SK-N-SH (cell line): ENCODE results near the gene MCC. TPM values are rescaled to one million over a fixed set of nuclear protein-coding genes. Genes with fewer than 3 reads are reported as not detected.

Source experiments
- CTCF ChIA-PET: fragments of 300-600, 350-600 bp; formaldehyde crosslinking; extraction: SDS; loops from one replicate; lab custom pipeline; 2021; lab: Yijun Ruan, JAX
- POLR2A ChIA-PET: fragments of 350-600 bp; sonication (Branson Sonifier 250); formaldehyde crosslinking; extraction: SDS; loops from one replicate; lab custom pipeline; 2020; ENCODE audit warnings: antibody characterized with exemption, inconsistent platforms; lab: Yijun Ruan, JAX
- DNase-seq: peaks from one replicate; pipeline ENCODE4 v3.0.0; 2012
- H2AFZ ChIP-seq: fragments of 200-600 bp; sonication (generic); 2 replicates; pipeline ENCODE4 v1.8.1; 2016; ENCODE audit warnings: antibody characterized with exemption, mild to moderate bottlenecking, low read depth
- H3F3A ChIP-seq: fragments of 200-600 bp; sonication (generic); replicated peaks from 2 replicates; pipeline ENCODE3; 2016; ENCODE audit warnings: antibody characterized with exemption, mild to moderate bottlenecking; ENCODE audit not compliant: insufficient read depth
- H3K27ac ChIP-seq, 2 experiments: fragments of 200-500 bp in 1 of 2; fragments of 200-600 bp in 1 of 2; sonication (Bioruptor generic) in 1 of 2; sonication (generic), shearing (Covaris generic) in 1 of 2; 2 replicates each; pipeline versions ENCODE4 v1.5.1 to v1.6.1; 2014 to 2016; ENCODE audit warnings: low read depth in 2 of 2, inconsistent platforms in 1 of 2, low read length in 1 of 2, mild to moderate bottlenecking in 1 of 2, mixed read lengths in 1 of 2
- H3K27me3 ChIP-seq: fragments of 200-600 bp; sonication (generic), shearing (Covaris generic); 2 replicates; pipeline ENCODE4 v1.6.1; 2016; ENCODE audit warnings: mixed run types; ENCODE audit not compliant: insufficient read depth
- H3K36me3 ChIP-seq, 2 experiments: fragments of 200-500 bp in 1 of 2; fragments of 200-600 bp in 1 of 2; sonication (Bioruptor generic) in 1 of 2; sonication (generic) in 1 of 2; replicated peaks in 1 of 2; 2 replicates each; pipeline versions ENCODE3 to v1.5.1; 2014 to 2016; ENCODE audit warnings: low read length in 1 of 2, mild to moderate bottlenecking in 1 of 2; ENCODE audit not compliant: insufficient read depth in 2 of 2, control insufficient read depth in 1 of 2
- H3K4me1 ChIP-seq, 2 experiments: fragments of 200-500 bp in 1 of 2; fragments of 200-600 bp in 1 of 2; sonication (Bioruptor generic) in 1 of 2; sonication (generic), shearing (Covaris generic) in 1 of 2; 2 replicates each; pipeline versions ENCODE4 v1.5.1 to v1.6.1; 2014 to 2016; ENCODE audit warnings: low read depth in 1 of 2, low read length in 1 of 2, mixed run types in 1 of 2; ENCODE audit not compliant: insufficient read depth in 2 of 2, control insufficient read depth in 1 of 2
- H3K4me2 ChIP-seq: fragments of 200-600 bp; sonication (generic), shearing (Covaris generic); 2 replicates; pipeline ENCODE4 v1.6.1; 2017; ENCODE audit warnings: mixed run types
- H3K4me3 ChIP-seq, 2 experiments: fragments of 200-500 bp in 1 of 2; fragments of 200-600 bp in 1 of 2; sonication (Bioruptor generic) in 1 of 2; sonication (generic), shearing (Covaris generic) in 1 of 2; 2 replicates each; pipeline versions ENCODE4 v1.5.1 to v1.8.1; 2014 to 2016; ENCODE audit warnings: low read depth in 2 of 2, inconsistent platforms in 1 of 2, low read length in 1 of 2, mild to moderate bottlenecking in 1 of 2, mixed read lengths in 1 of 2, moderate library complexity in 1 of 2
- H3K79me2 ChIP-seq: fragments of 200-600 bp; sonication (generic); 2 replicates; pipeline ENCODE4 v1.8.1; 2017; ENCODE audit warnings: mild to moderate bottlenecking; ENCODE audit not compliant: insufficient read depth
- H3K9ac ChIP-seq: fragments of 200-600 bp; sonication (generic); 2 replicates; pipeline ENCODE4 v1.6.1; 2017; ENCODE audit warnings: mixed run types
- H3K9me2 ChIP-seq: fragments of 200-600 bp; sonication (generic); 2 replicates; pipeline ENCODE4 v1.6.1; 2017; ENCODE audit warnings: mixed run types
- H3K9me3 ChIP-seq: fragments of 200-600 bp; sonication (generic); 2 replicates; pipeline ENCODE4 v1.6.1; 2017; ENCODE audit warnings: mixed run types, mild to moderate bottlenecking, moderate library complexity
- H4K20me1 ChIP-seq: fragments of 200-600 bp; sonication (generic); 2 replicates; pipeline ENCODE4 v1.6.1; 2017; ENCODE audit warnings: mild to moderate bottlenecking, mixed run types; ENCODE audit not compliant: insufficient read depth
- CHD2 ChIP-seq: fragments of 150-350 bp; IDR thresholded peaks from 2 replicates; pipeline ENCODE4 v1.6.1; 2018; ENCODE audit warnings: low read length; ENCODE audit not compliant: partially characterized antibody
- CTCF ChIP-seq: fragments of 200-600 bp; sonication (generic); IDR thresholded peaks from 2 replicates; pipeline ENCODE4 v1.6.1; 2017; ENCODE audit warnings: antibody characterized with exemption, mild to moderate bottlenecking, moderate library complexity
- ELF1 ChIP-seq: IDR thresholded peaks from 2 replicates; pipeline ENCODE4 v1.4.0; 2012
- EP300 ChIP-seq, 2 experiments: IDR thresholded peaks; 2 replicates each; pipeline versions ENCODE4 v1.4.0 to v1.6.1; 2012; ENCODE audit warnings: borderline replicate concordance in 1 of 2, low read depth in 1 of 2, low read length in 1 of 2
- FOSL2 ChIP-seq: IDR thresholded peaks from 2 replicates; pipeline ENCODE4 v1.4.0; 2012; ENCODE audit warnings: low read depth, mild to moderate bottlenecking, moderate library complexity, borderline replicate concordance
- FOXM1 ChIP-seq: IDR thresholded peaks from 2 replicates; pipeline ENCODE4 v1.4.0; 2012; ENCODE audit warnings: low read depth, mild to moderate bottlenecking
- GABPA ChIP-seq: IDR thresholded peaks from 2 replicates; pipeline ENCODE4 v1.4.0; 2012; ENCODE audit warnings: low read depth, mild to moderate bottlenecking
- GATA2 ChIP-seq: sonication (generic); formaldehyde crosslinking; IDR thresholded peaks from 2 replicates; pipeline ENCODE4 v1.5.0; 2020; ENCODE audit warnings: mild to moderate bottlenecking, missing genetic modification reagents
- IRF3 ChIP-seq: fragments of 150-350 bp; IDR thresholded peaks from 2 replicates; pipeline ENCODE4 v1.6.1; 2016; ENCODE audit warnings: mild to moderate bottlenecking, low read depth, low read length
- MAX ChIP-seq: IDR thresholded peaks from 2 replicates; pipeline ENCODE4 v1.4.0; 2012; ENCODE audit warnings: low read depth
- MEF2A ChIP-seq: IDR thresholded peaks from 2 replicates; pipeline ENCODE4 v1.4.0; 2012; ENCODE audit warnings: low read depth, borderline replicate concordance
- MXI1 ChIP-seq: IDR thresholded peaks from 2 replicates; pipeline ENCODE4 v1.6.1; 2012; ENCODE audit warnings: mild to moderate bottlenecking, low read depth, low read length, improper control_type of control experiment
- NFIC ChIP-seq: IDR thresholded peaks from 2 replicates; pipeline ENCODE4 v1.4.0; 2012; ENCODE audit warnings: borderline replicate concordance
- NRF1 ChIP-seq: IDR thresholded peaks from 2 replicates; pipeline ENCODE4 v1.6.1; 2012; ENCODE audit warnings: low read depth, mild to moderate bottlenecking, low read length
- RAD21 ChIP-seq: IDR thresholded peaks from 2 replicates; pipeline ENCODE4 v1.6.1; 2012; ENCODE audit warnings: mild to moderate bottlenecking, low read length
- RXRA ChIP-seq: IDR thresholded peaks from 2 replicates; pipeline ENCODE4 v1.4.0; 2012; ENCODE audit warnings: low read depth, mild to moderate bottlenecking, borderline replicate concordance
- TAF1 ChIP-seq: IDR thresholded peaks from 2 replicates; pipeline ENCODE4 v1.6.1; 2012; ENCODE audit warnings: low read depth, mild to moderate bottlenecking, low read length, moderate library complexity, borderline replicate concordance
- TCF12 ChIP-seq: IDR thresholded peaks from 2 replicates; pipeline ENCODE4 v1.4.0; 2012
- TEAD4 ChIP-seq: IDR thresholded peaks from 2 replicates; pipeline ENCODE4 v1.4.0; 2012; ENCODE audit warnings: mild to moderate bottlenecking, borderline replicate concordance; ENCODE audit not compliant: insufficient read depth
- YY1 ChIP-seq: IDR thresholded peaks from 2 replicates; pipeline ENCODE4 v1.4.0; 2012; ENCODE audit warnings: low read depth, mild to moderate bottlenecking
- WGBS: methylation state at CpG from one replicate; pipeline ENCODE4 v1.1.6; 2017; ENCODE audit warnings: low lambda C conversion rate; 5-methylcytosine and 5-hydroxymethylcytosine counted together
- polyA plus RNA-seq, 3 experiments: library from polyadenylated mRNA; depleted of rRNA; stranded (reverse); fragments of >200 nt; gene quantifications; 2 replicates each; pipeline ENCODE4 v1.2.3, GENCODE V29; 2012

The MCC gene
- polyA plus RNA-seq, 1 of the 3 experiments (the other 2 are of a cell fraction) = 3.6 TPM

GRCh38 chr5:113106821-113107220 is 381.4 kb downstream of the MCC start:
- Histone ChIP-seq H3K27me3 (no peaks in the 10 kb centered on the region), H3K9me2 (no peaks in the 10 kb centered on the region), H3K9ac (no peak overlapping the region), H3K4me1 (peaks cover 0 to 13% of the 10 kb centered on the region in 2 experiments; a peak in 1 of 4 replicates), H3K79me2 (no peaks in the 10 kb centered on the region), H3K27ac (no peak overlapping the region), H3K36me3 (no peaks in the 10 kb centered on the region), H4K20me1 (no peaks in the 10 kb centered on the region), H3F3A (no peaks in the 10 kb centered on the region), H3K4me3 (no peak overlapping the region), H2AFZ (no peak overlapping the region), H3K9me3 (no peaks in the 10 kb centered on the region), H3K4me2 (no peak overlapping the region)
- ChIA-PET POLR2A (no interaction called here), CTCF (interaction anchor here (1.1 to 1.2 kb wide), 2 partner anchors 10 to 45 kb away, joined by 3 to 5 read pairs; no protein-coding TSS in a partner anchor)
- WGBS = 65% methylated on average over 2 of the region's 2 CpGs
- DNase-seq = no peak
- TF ChIP-seq RAD21 (no peak), NFIC (no peak), MXI1 (no peak), ELF1 (no peak), CTCF (no peak), MEF2A (no peak), IRF3 (no peak), GABPA (no peak), TEAD4 (no peak), FOSL2 (no peak), RXRA (no peak), NRF1 (no peak), MAX (no peak), CHD2 (no peak), TCF12 (no peak), EP300 (IDR thresholded peaks at IDR 0.05; ENCODE audit: borderline replicate concordance in 1 of 2, low read depth in 1 of 2, low read length in 1 of 2) (no peak), TAF1 (no peak), FOXM1 (no peak), YY1 (no peak), GATA2 (no peak)
